K562 (cell line): Measurements from ENCODE around the gene DLG4. TPM values are rescaled to one million over a fixed set of nuclear protein-coding genes. Genes with fewer than 3 reads are reported as not detected.

Source experiments
- ARNT ChIP-seq, 2 experiments: fragments of 450-650 bp; IDR thresholded peaks; 2 replicates each; pipeline ENCODE4 v1.6.1; 2016; ENCODE audit warnings: mild to moderate bottlenecking in 1 of 2
- CBX5 ChIP-seq: IDR thresholded peaks from 2 replicates; pipeline ENCODE4 v1.6.1; 2014; ENCODE audit warnings: low read depth, borderline replicate concordance
- DNMT1 ChIP-seq: fragments of 450-650 bp; IDR thresholded peaks from 2 replicates; pipeline ENCODE4 v1.6.1; 2016; ENCODE audit warnings: antibody characterized with exemption, mild to moderate bottlenecking
- DPF2 ChIP-seq: fragments of 450-650 bp; IDR thresholded peaks from 2 replicates; pipeline ENCODE4 v1.6.1; 2016
- HDAC2 ChIP-seq: fragments of 450-650 bp; IDR thresholded peaks from 2 replicates; pipeline ENCODE4 v1.6.1; 2016; ENCODE audit warnings: mild to moderate bottlenecking
- IRF2 ChIP-seq: sonication (generic); formaldehyde crosslinking; IDR thresholded peaks from 2 replicates; pipeline ENCODE4 v1.8.1; 2022; ENCODE audit warnings: mild to moderate bottlenecking, missing genetic modification reagents
- JUN ChIP-seq, 2 experiments: sonication (generic) in 1 of 2; formaldehyde crosslinking in 1 of 2; IDR thresholded peaks; 2 replicates each; pipeline versions ENCODE4 v1.6.1 to v1.8.0; 2012 to 2022; ENCODE audit warnings: borderline replicate concordance in 2 of 2, mild to moderate bottlenecking in 2 of 2, improper control_type of control experiment in 1 of 2, low read depth in 1 of 2, low read length in 1 of 2, missing genetic modification reagents in 1 of 2
- MYC ChIP-seq, 2 experiments: fragments of 250-450 bp in 1 of 2; sonication (Bioruptor Pico) in 1 of 2; IDR thresholded peaks; 2 replicates each; pipeline versions ENCODE4 v1.5.1 to v1.6.1; 2012 to 2021; ENCODE audit warnings: low read depth in 2 of 2, borderline replicate concordance in 1 of 2, improper control_type of control experiment in 1 of 2, low read length in 1 of 2, mild to moderate bottlenecking in 1 of 2, moderate library complexity in 1 of 2
- NR2C1 ChIP-seq, 2 experiments: fragments of 450-650 bp; IDR thresholded peaks; 2 replicates each; pipeline ENCODE4 v1.6.1; 2017; ENCODE audit warnings: mild to moderate bottlenecking in 2 of 2, antibody characterized with exemption in 1 of 2, inconsistent platforms in 1 of 2, missing compliant biosample characterization in 1 of 2, missing genetic modification characterization in 1 of 2
- OTX1 ChIP-seq: fragments of 450-650 bp; formaldehyde crosslinking; IDR thresholded peaks from 2 replicates; pipeline ENCODE4 v1.4.0; 2022; ENCODE audit warnings: mild to moderate bottlenecking
- SMAD2 ChIP-seq: fragments of 150-350 bp; IDR thresholded peaks from 2 replicates; pipeline ENCODE4 v1.6.1; 2014; ENCODE audit warnings: low read depth, mild to moderate bottlenecking, low read length
- TAF1 ChIP-seq: IDR thresholded peaks from 2 replicates; pipeline ENCODE4 v1.6.1; 2011; ENCODE audit warnings: mild to moderate bottlenecking, low read length, moderate library complexity; ENCODE audit not compliant: insufficient read depth, control insufficient read depth, severe bottlenecking; ENCODE audit errors: extremely low read depth
- TAF9B ChIP-seq: fragments of 450-650 bp; IDR thresholded peaks from 2 replicates; pipeline ENCODE4 v1.6.1; 2018; ENCODE audit warnings: mild to moderate bottlenecking; ENCODE audit not compliant: partially characterized antibody
- TCF3 ChIP-seq: sonication (generic); formaldehyde crosslinking; IDR thresholded peaks from 2 replicates; pipeline ENCODE4 v1.4.0; 2020; ENCODE audit warnings: mild to moderate bottlenecking, missing genetic modification reagents
- ZBTB7A ChIP-seq: IDR thresholded peaks from 2 replicates; pipeline ENCODE4 v1.6.1; 2011; ENCODE audit warnings: low read depth, mild to moderate bottlenecking, low read length, moderate library complexity, borderline replicate concordance; ENCODE audit not compliant: control insufficient read depth
- ZC3H8 ChIP-seq: fragments of 450-650 bp; IDR thresholded peaks from 2 replicates; pipeline ENCODE4 v1.6.1; 2017
- ZNF707 ChIP-seq: fragments of 250-450 bp; sonication (Bioruptor Pico); conservative IDR thresholded peaks from 2 replicates; pipeline ENCODE4 v1.8.0; 2022; ENCODE audit warnings: inconsistent platforms, mild to moderate bottlenecking, moderate library complexity
- polyA plus RNA-seq, 8 experiments: library from polyadenylated mRNA; depleted of rRNA in 4 of 8; stranded (reverse) in 5 of 8; unstranded in 3 of 8; fragments of >200 nt; fragmentation: Nextera tagmentation in 2 of 8; fragmentation: Illumina TruSeq in 1 of 8; extraction: Ambion mirVana in 2 of 8; extraction: Trizol in 1 of 8; gene quantifications; 2 replicates each; pipeline versions ENCODE4 v1.2.1 to v1.2.3, GENCODE V29; 2011 to 2014; ENCODE audit warnings: inconsistent platforms in 1 of 8, missing spikeins in 1 of 8
- total RNA-seq, 7 experiments: library from RNA; depleted of rRNA in 6 of 7; stranded (reverse); fragments of >200 nt in 6 of 7; fragmentation: Illumina TruSeq in 2 of 7; extraction: Trizol in 2 of 7; gene quantifications; 2 replicates each; pipeline versions ENCODE4 v1.2.1 to v1.2.3, GENCODE V29; 2011 to 2021; ENCODE audit warnings: low replicate concordance in 1 of 7
- TF ChIP-seq, protein P1 (sequence below): fragments of 200-800 bp; sonication (Bioruptor generic); IDR thresholded peaks from 2 replicates; pipeline ENCODE4 v1.6.1; 2017; ENCODE audit warnings: missing genetic modification characterization, missing compliant biosample characterization

DLG4 gene
- total and polyA plus RNA-seq, 9 of the 15 experiments (the other 6 are each of a cell fraction or from before 2014, with no cell fraction given), result 0.03 to 12.0 (median 4.1) TPM

DNA sequence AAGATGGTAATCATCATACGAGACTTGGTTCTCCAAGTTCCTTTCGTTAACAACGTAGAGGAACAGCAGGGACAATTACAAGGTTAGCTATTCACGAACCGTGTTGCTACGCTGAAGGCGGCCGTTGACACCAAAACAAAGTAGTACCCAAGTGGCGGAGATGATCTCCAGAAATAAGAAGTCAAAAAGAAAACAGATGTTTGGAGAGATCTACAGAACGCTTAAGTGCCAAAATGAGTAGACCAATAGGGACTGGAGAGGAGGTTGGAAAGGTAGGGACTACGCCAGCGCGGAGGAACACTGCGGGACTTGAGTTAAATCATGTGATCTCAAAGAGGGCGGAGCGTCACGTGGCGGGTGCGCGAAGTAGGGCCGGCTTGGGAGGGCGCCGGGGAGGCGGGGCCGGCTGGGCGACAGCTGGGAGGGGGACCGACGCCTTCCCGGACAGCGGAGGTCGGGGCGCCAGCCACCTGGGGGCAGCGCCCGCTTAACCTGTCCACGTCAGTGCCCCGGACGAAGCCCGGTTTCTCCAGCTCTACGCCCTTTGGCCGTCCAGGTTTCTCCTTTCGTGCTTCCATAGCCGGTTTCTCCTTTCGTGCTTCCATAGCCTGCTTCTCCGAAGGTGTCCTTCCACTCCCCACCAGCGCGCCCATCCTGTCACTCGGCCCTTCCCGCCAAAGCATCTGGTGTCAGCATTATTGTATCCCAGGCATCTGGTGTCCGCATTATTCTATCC is 23.2 kb upstream of the DLG4 start (continued):
- TF ChIP-seq ZNF707 (no peak), HDAC2 (peak; percentile 77), DPF2 (no peak), NR2C1 (IDR thresholded peaks at IDR 0.05) (peak; percentile 70; the same call in 1 of the 2 replicates), NR2C1 (tag; IDR thresholded peaks at IDR 0.05) (no peak), TAF9B (peak; percentile 52), MYC (IDR thresholded peaks at IDR 0.05; ENCODE audit: low read depth, low read length) (peak; percentile 80), MYC (CRISPR knock-in tag; IDR thresholded peaks at IDR 0.05; ENCODE audit: borderline replicate concordance, low read depth) (peak; percentile 74; the same call in 1 of the 2 replicates), SMAD2 (no peak), IRF2 (no peak), TCF3 (CRISPR knock-in tag) (no peak), ZC3H8 (no peak), TAF1 (peak; percentile 10), CBX5 (no peak), ZBTB7A (peak; percentile 48; the same call in 1 of the 2 replicates), DNMT1 (peak; percentile 98), ARNT (IDR thresholded peaks at IDR 0.05) (peak; percentile 74 to 81; a peak in 2 of 4 replicates), OTX1 (CRISPR knock-in tag) (peak; percentile 66; the same call in 1 of the 2 replicates), JUN (IDR thresholded peaks at IDR 0.05; ENCODE audit: borderline replicate concordance, low read depth, low read length) (peak; percentile 11; the same call in 1 of the 2 replicates), JUN (CRISPR knock-in tag; IDR thresholded peaks at IDR 0.05; ENCODE audit: borderline replicate concordance) (no peak)
- TF ChIP-seq, protein P1, sequence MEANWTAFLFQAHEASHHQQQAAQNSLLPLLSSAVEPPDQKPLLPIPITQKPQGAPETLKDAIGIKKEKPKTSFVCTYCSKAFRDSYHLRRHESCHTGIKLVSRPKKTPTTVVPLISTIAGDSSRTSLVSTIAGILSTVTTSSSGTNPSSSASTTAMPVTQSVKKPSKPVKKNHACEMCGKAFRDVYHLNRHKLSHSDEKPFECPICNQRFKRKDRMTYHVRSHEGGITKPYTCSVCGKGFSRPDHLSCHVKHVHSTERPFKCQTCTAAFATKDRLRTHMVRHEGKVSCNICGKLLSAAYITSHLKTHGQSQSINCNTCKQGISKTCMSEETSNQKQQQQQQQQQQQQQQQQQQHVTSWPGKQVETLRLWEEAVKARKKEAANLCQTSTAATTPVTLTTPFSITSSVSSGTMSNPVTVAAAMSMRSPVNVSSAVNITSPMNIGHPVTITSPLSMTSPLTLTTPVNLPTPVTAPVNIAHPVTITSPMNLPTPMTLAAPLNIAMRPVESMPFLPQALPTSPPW (CRISPR knock-in tag), result peak; percentile 90
